Mesenchymal stem cell (in vitro differentiated cells and primary cell): ENCODE measurements around the gene MYH11.

Source experiments
- DNase-seq: peaks from one replicate; pipeline ENCODE4 v3.0.0-alpha.2; 2013
- H2AFZ ChIP-seq: one replicate; pipeline ENCODE4 v1.6.1; 2013; ENCODE audit warnings: low read depth, mild to moderate bottlenecking, control low read depth, inconsistent platforms, low read length, moderate library complexity
- H2AK5ac ChIP-seq: 2 replicates; pipeline ENCODE4 v1.6.1; 2013; ENCODE audit warnings: low read length, moderate library complexity, mild to moderate bottlenecking, inconsistent platforms; ENCODE audit not compliant: severe bottlenecking
- H2BK120ac ChIP-seq: one replicate; pipeline ENCODE4 v1.6.1; 2013; ENCODE audit warnings: low read depth, mild to moderate bottlenecking, inconsistent platforms, low read length, moderate library complexity
- H2BK12ac ChIP-seq, 2 experiments: one replicate each; pipeline ENCODE4 v1.6.1; 2013; ENCODE audit warnings: inconsistent platforms in 2 of 2, low read length in 2 of 2, mild to moderate bottlenecking in 2 of 2, moderate library complexity in 2 of 2, control low read depth in 1 of 2
- H2BK15ac ChIP-seq: one replicate; pipeline ENCODE4 v1.6.1; 2013; ENCODE audit warnings: mild to moderate bottlenecking, low read depth, inconsistent platforms; ENCODE audit not compliant: poor library complexity, severe bottlenecking
- H2BK5ac ChIP-seq: 2 replicates; pipeline ENCODE4 v1.6.1; 2013; ENCODE audit warnings: low read depth, mild to moderate bottlenecking, low read length, control low read depth, inconsistent platforms; ENCODE audit not compliant: poor library complexity, severe bottlenecking
- H3K14ac ChIP-seq, 2 experiments: one replicate each; pipeline ENCODE4 v1.6.1; 2013; ENCODE audit warnings: inconsistent platforms in 2 of 2, low read length in 2 of 2, control low read depth in 1 of 2, mild to moderate bottlenecking in 1 of 2, moderate library complexity in 1 of 2
- H3K18ac ChIP-seq, 2 experiments: one replicate each; pipeline ENCODE4 v1.6.1; 2013; ENCODE audit warnings: inconsistent platforms in 2 of 2, low read length in 2 of 2, control low read depth in 1 of 2, low read depth in 1 of 2, mild to moderate bottlenecking in 1 of 2
- H3K23ac ChIP-seq, 2 experiments: one replicate each; pipeline ENCODE4 v1.6.1; 2013; ENCODE audit warnings: inconsistent platforms in 2 of 2, low read length in 2 of 2, mild to moderate bottlenecking in 2 of 2, moderate library complexity in 2 of 2, control low read depth in 1 of 2
- H3K27ac ChIP-seq: 2 replicates; pipeline ENCODE4 v1.5.1; 2013; ENCODE audit warnings: mild to moderate bottlenecking, moderate library complexity, low read length, control low read depth, inconsistent platforms; ENCODE audit not compliant: poor library complexity, severe bottlenecking
- H3K27me3 ChIP-seq, 2 experiments: 2 replicates each; pipeline versions ENCODE4 v1.6.1 to v1.7.0; 2013; ENCODE audit warnings: low read length in 2 of 2, mild to moderate bottlenecking in 2 of 2, moderate library complexity in 2 of 2, control low read depth in 1 of 2, inconsistent platforms in 1 of 2; ENCODE audit not compliant: control insufficient read depth in 1 of 2, insufficient read depth in 1 of 2
- H3K36me3 ChIP-seq, 2 experiments: 2 replicates each; pipeline versions ENCODE4 v1.6.1 to v1.7.0; 2013; ENCODE audit warnings: low read length in 2 of 2, control low read depth in 1 of 2, inconsistent platforms in 1 of 2, low read depth in 1 of 2, mild to moderate bottlenecking in 1 of 2; ENCODE audit not compliant: insufficient read depth in 2 of 2, control insufficient read depth in 1 of 2
- H3K4ac ChIP-seq, 2 experiments: one replicate each; pipeline ENCODE4 v1.6.1; 2013; ENCODE audit warnings: inconsistent platforms in 2 of 2, low read length in 2 of 2, mild to moderate bottlenecking in 2 of 2, moderate library complexity in 2 of 2, control low read depth in 1 of 2, low read depth in 1 of 2
- H3K4me1 ChIP-seq: 2 replicates; pipeline ENCODE4 v1.6.1; 2013; ENCODE audit warnings: low read depth, low read length, control low read depth; ENCODE audit not compliant: control insufficient read depth, insufficient read depth
- H3K4me2 ChIP-seq: 2 replicates; pipeline ENCODE4 v1.6.1; 2013; ENCODE audit warnings: low read length, mild to moderate bottlenecking, inconsistent platforms; ENCODE audit not compliant: poor library complexity, severe bottlenecking
- H3K4me3 ChIP-seq, 2 experiments: 2 replicates each; pipeline versions ENCODE4 v1.5.1 to v1.7.0; 2013; ENCODE audit warnings: low read length in 2 of 2, mild to moderate bottlenecking in 2 of 2, control low read depth in 1 of 2, low read depth in 1 of 2; ENCODE audit not compliant: insufficient read depth in 1 of 2
- H3K79me1 ChIP-seq: replicated peaks from 2 replicates; pipeline ENCODE4 v1.6.1; 2013; ENCODE audit warnings: mild to moderate bottlenecking, control low read depth, low read length, inconsistent platforms; ENCODE audit not compliant: poor library complexity, severe bottlenecking
- H3K9ac ChIP-seq: 2 replicates; pipeline ENCODE4 v1.7.0; 2013; ENCODE audit warnings: mild to moderate bottlenecking, low read length, moderate library complexity
- H3K9me3 ChIP-seq: 2 replicates; pipeline ENCODE4 v1.7.0; 2013; ENCODE audit warnings: mild to moderate bottlenecking, low read length; ENCODE audit not compliant: control insufficient read depth
- H4K8ac ChIP-seq: one replicate; pipeline ENCODE4 v1.6.1; 2013; ENCODE audit warnings: inconsistent platforms, mild to moderate bottlenecking, low read length, moderate library complexity
- H4K91ac ChIP-seq: one replicate; pipeline ENCODE4 v1.6.1; 2013; ENCODE audit warnings: mild to moderate bottlenecking, low read length, inconsistent platforms
- WGBS: methylation state at CpG from one replicate; pipeline ENCODE4 v1.1.7; 2013; ENCODE audit warnings: mixed read lengths; 5-methylcytosine and 5-hydroxymethylcytosine counted together

MYH11 gene

GRCh38 chr16:15759070-15759469 is 97.8 kb downstream of the MYH11 start:
- Histone ChIP-seq H4K91ac (no peak overlapping the region), H3K9ac (no peak overlapping the region), H2BK120ac (no peak overlapping the region), H3K4me2 (no peak overlapping the region), H3K79me1 (no peaks in the 10 kb centered on the region), H3K36me3 (no peaks in the 10 kb centered on the region), H3K4me1 (no peaks in the 10 kb centered on the region), H3K4me3 (no peak overlapping the region), H2BK12ac (no peak overlapping the region), H3K27ac (no peak overlapping the region), H2BK5ac (no peak overlapping the region), H3K23ac (no peak overlapping the region), H3K4ac (no peak overlapping the region), H2BK15ac (no peak overlapping the region), H2AFZ (no peak overlapping the region), H3K27me3 (peaks cover 16 to 42% of the 10 kb centered on the region in 2 experiments), H4K8ac (no peak overlapping the region), H2AK5ac (no peak overlapping the region), H3K14ac (no peak overlapping the region), H3K9me3 (no peaks in the 10 kb centered on the region), H3K18ac (no peak overlapping the region)
- 74% methylated on average over 4 of the region's 4 CpGs for WGBS
- DNase-seq = no peak

GRCh38 chr16:15757630-15758251 is 99.1 kb downstream of the MYH11 start:
- peaks cover 6 to 31% of the 10 kb centered on the region in 2 experiments for H3K27me3 ChIP-seq
- no peak overlapping the region for H3K9ac ChIP-seq
- H3K23ac ChIP-seq = no peak overlapping the region
- H4K91ac ChIP-seq = no peak overlapping the region
- no peak overlapping the region for H2AFZ ChIP-seq
- no peaks in the 10 kb centered on the region for H3K79me1 ChIP-seq
- 95% methylated on average over 23 of the region's 23 CpGs for WGBS
- no peak overlapping the region for H3K27ac ChIP-seq
- no peak overlapping the region for H2BK5ac ChIP-seq
- H2BK120ac ChIP-seq = no peak overlapping the region
- no peak overlapping the region for H2BK15ac ChIP-seq
- no peak overlapping the region for H3K4ac ChIP-seq
- no peak overlapping the region for H3K4me3 ChIP-seq
- no peak overlapping the region for H2AK5ac ChIP-seq
- H3K36me3 ChIP-seq = no peaks in the 10 kb centered on the region
- H3K9me3 ChIP-seq = no peaks in the 10 kb centered on the region
- H3K4me1 ChIP-seq = no peaks in the 10 kb centered on the region
- H4K8ac ChIP-seq = no peak overlapping the region
- no peak overlapping the region for H3K18ac ChIP-seq
- no peak overlapping the region for H2BK12ac ChIP-seq
- no peak overlapping the region for H3K14ac ChIP-seq
- DNase-seq = no peak
- no peak overlapping the region for H3K4me2 ChIP-seq

- no peaks in the 10 kb centered on the region for H3K36me3 ChIP-seq
- WGBS = 90% methylated on average over 10 of the region's 10 CpGs
- H2AFZ ChIP-seq = no peak overlapping the region
These were observed 99.8 kb downstream of the MYH11 start for GRCh38 chr16:15757077-15757386.

GRCh38 chr16:15754821-15755534 is 101.8 kb downstream of the MYH11 start:
- H2BK120ac ChIP-seq = no peak overlapping the region
- H3K4ac ChIP-seq = no peak overlapping the region
- H3K14ac ChIP-seq = no peak overlapping the region
- H3K23ac ChIP-seq = no peak overlapping the region
- H3K4me2 ChIP-seq = no peak overlapping the region
- H2BK15ac ChIP-seq = no peak overlapping the region
- H3K9me3 ChIP-seq = no peaks in the 10 kb centered on the region
- WGBS = 88% methylated on average over 8 of the region's 8 CpGs
- H4K8ac ChIP-seq = no peak overlapping the region
- no peak overlapping the region for H2AK5ac ChIP-seq
- no peak overlapping the region for H3K18ac ChIP-seq
- H3K79me1 ChIP-seq = no peaks in the 10 kb centered on the region
- H2BK12ac ChIP-seq = no peak overlapping the region
- H3K4me1 ChIP-seq = no peaks in the 10 kb centered on the region
- no peak overlapping the region for H3K4me3 ChIP-seq
- H3K27me3 ChIP-seq = peaks cover 0 to 10% of the 10 kb centered on the region in 2 experiments
- H3K27ac ChIP-seq = no peak overlapping the region
- no peak overlapping the region for H4K91ac ChIP-seq
- no peak overlapping the region for H2AFZ ChIP-seq
- H3K36me3 ChIP-seq = no peaks in the 10 kb centered on the region
- no peak overlapping the region for H3K9ac ChIP-seq
- H2BK5ac ChIP-seq = no peak overlapping the region
- no peak for DNase-seq

More at GRCh38 chr16:15757077-15757386, 99.8 kb downstream of the MYH11 start:
- H3K27me3 ChIP-seq = peaks cover 0 to 24% of the 10 kb centered on the region in 2 experiments
- H2BK120ac ChIP-seq = no peak overlapping the region
- no peak overlapping the region for H3K4me3 ChIP-seq
- H2BK12ac ChIP-seq = no peak overlapping the region
- H3K4me2 ChIP-seq = no peak overlapping the region
- H4K91ac ChIP-seq = no peak overlapping the region
- no peak overlapping the region for H2AK5ac ChIP-seq
- no peak overlapping the region for H3K27ac ChIP-seq
- no peak overlapping the region for H4K8ac ChIP-seq
- H3K4ac ChIP-seq = no peak overlapping the region
- H3K18ac ChIP-seq = no peak overlapping the region
- no peak for DNase-seq
- no peak overlapping the region for H3K23ac ChIP-seq
- H3K9me3 ChIP-seq = no peaks in the 10 kb centered on the region
- no peak overlapping the region for H2BK5ac ChIP-seq
- H3K14ac ChIP-seq = no peak overlapping the region
- no peaks in the 10 kb centered on the region for H3K4me1 ChIP-seq
- no peak overlapping the region for H3K9ac ChIP-seq
- H3K79me1 ChIP-seq = no peaks in the 10 kb centered on the region
- H2BK15ac ChIP-seq = no peak overlapping the region
